GM18907 (cell line): ENCODE measurements around the gene PRKCA.
"Not testable (repeated sequence)": the region's sequence is repeated elsewhere in the genome, so short reads cannot be mapped to it uniquely, and the experiment has no call there.

Experiments used
- ATAC-seq: cut with Tn5 transposase; IDR thresholded peaks from one replicate; pipeline ENCODE4 v1.9.1; 2021; ENCODE audit warnings: mild to moderate bottlenecking, moderate library complexity; ENCODE audit not compliant: unreplicated experiment

The PRKCA gene

DNA sequence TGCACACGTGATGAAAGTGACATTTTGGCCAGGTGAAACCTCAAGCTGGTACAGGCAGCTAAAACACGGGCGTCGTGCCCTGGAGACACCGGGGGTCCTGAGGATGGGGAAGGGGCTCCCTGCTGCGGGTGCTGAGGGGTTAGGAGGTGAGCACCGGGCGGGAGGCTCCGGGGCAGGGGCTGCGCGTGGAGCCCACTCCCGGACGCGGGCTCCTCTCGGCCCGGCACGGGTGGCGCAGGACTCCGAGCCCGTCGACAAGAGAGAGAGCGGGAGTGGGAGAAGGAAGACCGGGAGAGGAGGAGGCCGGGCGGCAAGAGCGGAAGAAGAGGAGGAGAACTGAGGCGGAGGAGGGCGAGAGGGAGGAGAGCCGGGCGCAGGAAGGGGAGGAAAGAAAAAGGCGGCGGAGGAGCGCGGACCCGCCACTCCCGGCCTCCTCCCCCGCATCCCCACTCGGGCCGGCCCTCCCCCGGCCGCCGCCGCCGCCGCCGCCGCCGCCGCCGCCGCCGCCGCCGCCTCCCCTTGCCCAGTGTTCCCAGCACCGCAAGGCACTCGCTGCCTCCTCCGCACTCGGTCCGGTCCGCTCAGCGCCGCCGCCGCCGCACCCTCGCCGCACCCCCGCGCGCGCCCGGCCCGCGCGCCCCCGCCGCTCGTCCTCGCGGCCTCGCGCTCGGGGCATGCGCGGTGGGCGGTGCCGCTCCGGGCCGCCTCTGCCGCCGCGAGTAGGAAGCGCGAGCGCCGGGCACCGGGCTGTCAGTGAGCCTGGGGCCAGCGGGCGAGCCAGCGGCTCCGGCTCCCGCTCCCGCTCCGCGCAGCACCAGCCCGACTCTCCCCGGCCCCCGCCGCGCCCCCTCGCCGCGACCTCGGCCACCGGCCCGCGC is at the start of gene PRKCA:
Gene PRKCA, plus strand, starts transcription at position 750 of the 878 bp plus-strand sequence.
- peak; percentile 75 for ATAC-seq

DNA sequence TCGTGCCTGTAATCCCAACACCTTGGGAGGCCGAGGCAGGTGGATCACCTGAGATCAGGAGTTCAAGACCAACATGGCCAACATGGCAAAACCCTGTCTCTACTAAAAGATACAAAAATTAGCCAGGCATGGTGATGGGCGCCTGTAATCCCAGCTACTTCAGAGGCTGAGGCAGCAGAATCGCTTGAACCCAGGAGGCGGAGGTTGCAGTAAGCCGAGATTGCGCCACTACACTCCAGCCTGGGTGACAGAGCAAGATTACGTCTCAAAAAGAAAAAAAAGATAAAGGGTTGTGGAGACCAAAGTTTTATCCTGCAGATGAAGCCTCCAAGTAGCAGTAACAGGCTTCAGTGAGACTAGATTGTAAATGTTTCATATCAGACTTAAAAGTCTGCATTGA is 49.0 kb upstream of the PRKCA start:
- not testable (repeated sequence) for ATAC-seq

DNA sequence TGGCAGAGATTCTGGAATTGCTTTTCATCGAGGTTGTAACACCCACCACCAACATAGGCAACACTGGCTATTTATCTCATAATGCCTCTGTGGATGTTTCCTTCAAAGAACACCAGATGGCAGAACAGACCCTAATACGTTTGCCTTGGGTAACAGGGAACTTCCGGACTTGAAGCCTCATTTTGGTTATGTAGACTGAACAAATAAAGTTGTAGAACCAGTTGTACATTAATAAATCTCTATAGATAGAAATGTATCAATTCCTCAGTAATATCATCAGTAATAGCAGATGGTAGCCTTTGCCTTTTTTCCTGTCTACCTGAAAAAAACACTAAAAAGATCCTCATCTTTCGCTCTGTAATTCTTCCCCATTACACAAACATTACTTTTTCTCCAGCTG is 47.3 kb upstream of the PRKCA start:
- no peak for ATAC-seq

DNA sequence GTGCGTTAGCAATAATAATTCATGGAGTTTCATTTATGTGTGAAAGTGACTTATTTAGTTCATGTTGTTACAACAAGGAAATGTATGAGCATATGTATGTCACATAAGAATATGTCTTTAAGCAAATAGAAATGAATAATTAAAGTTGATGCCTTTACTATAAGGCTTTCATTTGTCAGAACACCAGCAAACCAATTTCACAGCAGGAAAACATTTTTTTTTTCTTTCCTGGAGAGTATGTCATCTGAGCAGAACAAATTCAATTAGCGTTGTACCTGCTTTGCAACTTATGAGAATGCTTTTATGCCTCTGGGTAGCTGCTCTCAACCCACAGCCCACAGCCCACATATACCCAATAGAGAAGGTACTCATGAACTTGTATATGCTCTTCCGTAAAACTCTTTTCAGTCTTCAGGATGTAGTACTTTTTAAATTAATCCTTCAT is 46.9 kb upstream of the PRKCA start:
- ATAC-seq = no peak

DNA sequence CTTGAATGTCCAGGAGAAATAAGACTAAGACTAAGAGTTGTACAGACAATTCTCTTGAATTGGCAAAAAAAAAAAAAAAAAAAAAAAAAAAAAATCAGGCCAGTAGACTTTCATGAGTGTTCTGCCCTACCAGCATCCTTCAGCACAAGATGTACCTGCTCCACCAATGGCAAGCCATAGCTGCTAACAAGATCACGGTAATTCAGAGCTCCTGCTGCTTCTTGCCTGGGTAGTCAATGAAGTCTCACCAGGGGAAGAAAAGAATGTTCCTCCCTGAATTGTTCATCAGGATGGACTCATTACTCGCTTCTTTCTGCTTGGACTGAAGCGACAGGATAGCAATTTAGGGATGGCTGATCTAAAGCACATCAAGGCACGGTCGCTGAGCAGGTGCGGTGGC is 42.1 kb upstream of the PRKCA start:
- ATAC-seq = no peak

DNA sequence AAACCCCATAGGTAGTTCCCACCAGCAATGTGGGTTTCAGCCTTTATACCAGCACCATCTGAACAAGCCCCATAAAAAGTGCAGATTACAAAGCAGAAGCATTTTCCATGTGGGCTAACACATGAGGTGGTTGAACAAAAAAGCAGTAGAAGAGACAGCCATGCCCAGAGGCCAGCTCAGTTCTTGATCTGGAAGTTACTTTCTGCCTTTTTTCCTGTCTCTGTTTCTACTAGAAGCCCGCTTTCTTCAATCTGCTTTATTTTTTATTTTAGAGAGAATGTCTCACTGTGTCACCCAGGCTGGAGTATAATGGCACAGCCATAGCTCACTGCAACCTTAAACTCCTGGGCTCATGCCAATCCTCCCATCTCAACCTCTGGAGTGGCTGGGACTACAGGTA is 41.7 kb upstream of the PRKCA start:
- ATAC-seq = no peak

DNA sequence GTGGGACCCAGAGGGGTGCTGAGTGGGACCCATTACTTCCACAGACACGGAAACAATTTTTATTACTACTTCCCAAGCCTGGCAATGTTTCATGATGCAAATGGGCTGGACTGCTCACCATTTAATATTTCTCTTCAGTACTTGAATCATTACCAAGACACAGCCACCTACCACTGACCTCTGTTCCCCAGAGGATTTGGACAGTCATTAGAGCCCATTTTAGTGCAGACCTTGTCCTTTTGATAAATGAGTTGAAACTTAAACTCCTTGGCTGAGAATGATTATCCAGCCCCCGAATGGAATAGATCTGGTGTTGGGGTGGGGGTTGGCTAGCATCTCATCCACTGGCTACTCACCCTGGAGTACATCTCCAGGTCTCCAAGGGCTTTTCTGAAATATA is 39.6 kb upstream of the PRKCA start:
- no peak for ATAC-seq

DNA sequence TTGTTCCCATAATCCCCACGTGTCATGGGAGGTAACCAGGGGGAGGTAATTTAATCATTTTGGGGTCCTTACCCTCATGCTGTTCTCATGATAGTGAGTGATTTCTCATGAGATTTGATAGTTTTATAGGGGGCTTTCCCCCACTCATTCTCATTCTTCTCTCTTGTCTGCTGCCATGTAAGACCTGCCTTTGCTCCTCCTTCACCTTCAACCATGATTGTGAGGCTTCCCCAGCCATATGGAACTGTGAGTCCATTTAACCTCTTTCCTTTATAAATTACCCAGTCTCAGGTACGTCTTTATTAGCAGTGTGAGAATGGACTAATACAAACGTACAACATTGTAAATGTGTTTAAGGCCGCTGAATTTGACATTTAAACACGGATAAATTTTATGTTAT is 37.7 kb upstream of the PRKCA start:
- no peak for ATAC-seq

DNA sequence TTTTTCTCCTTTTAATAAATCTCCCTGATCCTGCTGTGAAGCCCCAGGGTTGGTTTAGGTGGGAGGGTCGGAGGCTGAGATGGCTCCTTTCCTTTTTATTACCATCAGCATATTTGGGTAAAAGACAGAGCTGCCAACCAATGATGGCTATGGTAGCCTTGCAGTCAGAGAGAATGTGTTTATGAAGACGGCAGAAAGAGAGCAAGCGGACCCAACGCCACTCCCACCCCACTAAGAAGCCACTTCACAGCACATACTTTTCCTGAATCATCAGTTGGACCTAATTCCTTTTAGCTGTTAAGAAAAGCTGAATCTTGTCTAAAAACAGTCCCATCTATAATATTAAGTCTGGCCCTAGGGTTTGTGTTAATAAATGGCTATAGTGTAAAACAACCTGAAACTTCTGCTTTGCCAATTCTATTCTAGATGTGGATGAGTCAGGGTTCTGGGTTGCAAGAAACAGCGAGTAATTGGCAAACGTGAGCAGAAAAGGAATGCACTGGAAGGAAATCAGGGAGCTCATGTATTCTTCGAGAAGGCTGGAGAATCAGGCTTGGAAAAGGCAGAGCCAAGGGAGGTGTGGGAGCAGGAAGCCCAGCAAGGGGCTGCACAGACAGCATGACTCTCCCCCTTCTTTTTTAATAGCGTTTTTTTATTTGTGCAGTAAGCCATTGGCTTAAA is 34.0 kb upstream of the PRKCA start:
- no peak for ATAC-seq

DNA sequence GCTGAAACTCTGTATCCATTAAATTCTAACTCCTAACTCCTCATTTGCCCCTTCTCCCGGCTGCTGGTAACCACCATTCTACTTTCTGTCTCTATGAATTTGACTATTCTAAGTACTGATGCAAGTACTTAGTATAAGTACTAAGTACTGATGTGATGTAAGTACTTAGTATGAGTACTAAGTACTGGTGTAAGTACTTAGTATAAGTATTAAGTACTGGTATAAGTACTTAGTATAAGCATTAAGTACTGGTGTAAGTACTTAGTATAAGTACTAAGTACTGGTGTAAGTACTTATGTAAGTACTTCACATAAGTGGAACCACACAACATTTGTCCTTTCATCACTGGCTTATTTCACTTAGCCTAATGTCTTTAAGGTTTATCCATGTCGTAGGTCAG is 32.3 kb upstream of the PRKCA start:
- no peak for ATAC-seq

DNA sequence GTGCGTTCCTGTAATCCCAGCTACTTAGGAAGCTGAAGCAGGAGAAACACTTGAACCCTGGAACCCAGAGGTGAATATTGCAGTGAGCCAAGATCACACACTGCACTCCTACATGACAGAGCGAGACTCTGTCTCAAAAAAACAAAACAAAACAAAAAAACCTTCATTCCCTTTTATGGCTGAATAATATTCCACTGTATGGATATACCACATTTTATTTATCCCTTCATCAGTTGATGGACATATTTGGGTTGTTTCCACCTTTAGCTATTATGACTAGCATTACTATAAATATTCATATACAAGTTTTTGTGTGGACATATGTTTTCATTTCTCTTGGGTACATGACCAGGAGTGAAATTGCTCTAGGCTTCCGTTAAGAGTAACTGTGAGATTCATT is 30.9 kb upstream of the PRKCA start:
- no peak for ATAC-seq

DNA sequence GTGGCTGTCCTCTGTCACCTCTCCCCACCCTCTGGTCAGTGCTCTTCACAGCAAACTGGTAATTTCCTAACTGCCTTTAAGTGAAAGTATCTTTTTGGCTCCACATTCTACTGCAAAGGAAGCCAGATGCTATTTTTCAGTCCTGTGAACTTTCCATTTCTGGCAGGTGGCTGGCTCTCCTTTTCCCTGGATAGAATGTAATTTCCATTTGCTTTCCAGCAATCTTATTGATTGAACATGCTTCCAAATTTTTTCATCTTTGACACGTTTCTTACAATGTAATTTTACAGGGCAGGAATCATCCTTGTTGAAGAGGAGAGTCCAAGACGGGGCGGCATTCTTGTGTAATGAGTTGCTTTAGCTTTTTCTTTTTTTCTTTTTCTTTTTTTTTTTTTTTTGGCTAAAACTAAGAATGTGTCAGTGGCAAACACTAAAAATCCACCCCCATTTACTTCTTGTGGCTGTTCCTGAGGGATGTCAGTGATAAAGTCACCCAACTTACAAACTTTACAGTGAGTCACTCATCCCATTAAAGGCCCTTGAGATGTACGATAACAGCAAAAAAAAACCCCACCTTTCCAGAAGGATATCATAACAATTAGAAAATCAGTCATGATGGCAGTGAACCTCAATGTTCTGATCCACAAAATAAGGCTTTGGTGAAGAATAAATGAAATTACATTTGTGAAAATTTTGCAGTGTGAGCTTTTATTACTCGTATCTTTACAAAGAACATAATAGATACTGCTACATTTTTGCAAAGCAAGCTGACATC is 29.4 kb upstream of the PRKCA start:
- ATAC-seq = no peak

DNA sequence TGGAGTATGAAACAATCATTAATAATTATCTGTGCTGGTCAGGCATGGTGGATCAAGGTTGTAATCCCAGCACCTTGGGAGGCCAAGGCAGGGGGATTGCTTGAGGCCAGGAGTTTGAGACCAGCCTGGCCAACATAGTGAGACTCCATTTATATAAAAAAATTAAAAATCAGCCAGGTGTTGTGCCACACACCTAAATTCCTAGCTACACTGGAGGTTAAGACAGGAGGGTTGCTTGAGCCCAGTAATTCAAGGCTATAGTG is 28.9 kb upstream of the PRKCA start:
- no peak for ATAC-seq

DNA sequence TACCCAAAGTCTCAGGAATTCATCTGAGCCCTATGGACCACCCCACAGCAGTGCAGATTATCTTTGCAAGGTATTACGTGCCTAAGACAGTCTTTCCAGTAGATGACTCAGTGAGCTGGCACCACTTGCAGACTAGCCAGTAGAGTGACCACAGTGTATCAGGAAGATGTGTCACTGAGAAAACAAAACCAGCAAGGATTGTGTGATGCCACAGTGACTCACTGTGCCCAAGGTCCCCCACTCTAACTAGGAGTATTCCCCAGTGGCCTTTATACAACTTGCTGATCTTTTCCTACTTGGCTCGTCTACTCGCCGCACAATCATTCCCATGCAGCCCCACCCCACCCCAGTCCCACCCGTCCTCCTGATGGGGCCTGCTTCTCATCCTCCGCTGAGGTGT is 26.8 kb upstream of the PRKCA start:
- no peak for ATAC-seq

DNA sequence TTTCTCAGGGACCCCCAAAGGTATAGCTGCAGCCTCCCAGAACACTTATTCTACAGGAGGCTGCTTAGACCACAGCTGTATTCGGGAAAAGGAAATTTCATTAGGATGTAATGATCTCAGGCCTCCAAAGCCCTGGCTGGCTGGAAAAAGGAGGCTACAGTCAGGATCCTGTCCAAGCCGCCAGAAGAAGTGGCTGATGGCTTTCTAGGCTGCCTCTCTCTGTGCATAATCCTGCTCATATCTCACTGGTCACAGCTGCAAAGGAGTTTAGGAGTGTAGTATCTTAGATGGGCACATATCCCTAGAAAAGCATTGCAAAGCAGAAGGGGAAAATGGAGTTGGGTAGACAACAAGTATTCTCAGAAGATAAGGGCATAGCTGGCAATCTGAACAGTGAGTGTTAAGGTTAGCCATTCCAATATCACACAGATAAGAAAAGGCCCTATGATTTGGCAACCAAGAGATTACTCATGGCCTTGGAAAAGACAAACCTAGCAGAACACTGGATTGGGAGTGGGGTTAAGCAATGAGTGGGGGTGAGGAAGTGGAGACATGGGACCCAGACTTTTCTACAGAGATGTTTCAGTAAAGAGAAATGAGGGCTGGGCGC is 26.0 kb upstream of the PRKCA start:
- no peak for ATAC-seq

DNA sequence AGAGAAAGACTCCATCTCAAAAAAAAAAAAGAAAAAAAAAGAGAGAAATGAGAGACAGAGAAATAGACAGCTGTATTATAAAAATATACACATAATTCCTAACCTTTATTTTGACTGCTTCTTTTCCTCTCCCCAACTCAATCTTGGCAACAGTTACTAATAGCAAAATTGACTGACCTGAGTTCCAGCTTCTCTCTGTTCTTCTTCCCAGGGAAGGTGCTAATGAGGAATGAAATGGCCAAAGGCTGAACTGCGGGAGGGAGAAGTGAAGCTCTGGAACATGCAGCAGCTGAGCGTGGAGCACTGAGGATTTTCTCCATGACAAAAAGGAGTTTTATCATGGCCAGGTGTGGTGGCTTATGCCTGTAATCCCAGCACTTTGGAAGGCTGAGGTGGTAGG is 25.2 kb upstream of the PRKCA start:
- ATAC-seq = no peak

DNA sequence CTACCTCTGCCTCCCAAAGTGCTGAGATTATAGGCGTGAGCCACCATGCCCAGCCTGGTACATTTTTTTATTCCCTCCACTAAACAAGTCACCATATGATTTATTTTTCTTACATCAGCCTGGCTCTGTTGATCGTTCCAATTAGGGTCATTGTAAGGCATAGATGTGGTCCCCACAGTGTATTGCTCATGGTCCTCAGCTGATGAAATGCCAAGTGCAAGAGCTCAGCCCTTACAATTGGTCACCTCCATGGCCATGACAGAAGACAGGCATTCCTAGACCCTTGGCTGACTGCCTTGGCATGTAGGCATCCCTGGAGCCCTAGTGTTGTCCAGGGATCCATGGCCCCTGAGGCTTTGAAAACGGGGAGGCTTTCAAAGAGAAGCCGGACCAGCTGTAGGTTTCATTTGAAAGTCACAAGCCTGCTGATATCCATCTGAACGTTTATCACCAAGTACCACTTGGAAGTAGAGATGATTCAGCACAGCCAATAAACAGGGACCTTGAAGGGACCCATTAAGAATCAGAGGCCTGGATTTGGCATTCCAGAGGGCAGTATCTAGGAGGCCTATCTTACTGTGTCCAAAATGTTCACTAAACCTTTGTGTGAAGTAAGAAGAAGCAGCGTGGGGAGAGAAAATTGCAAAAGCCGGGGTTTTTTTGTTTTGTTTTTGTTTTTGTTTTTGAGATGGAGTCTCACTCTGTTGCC is 20.6 kb upstream of the PRKCA start:
- ATAC-seq = no peak

DNA sequence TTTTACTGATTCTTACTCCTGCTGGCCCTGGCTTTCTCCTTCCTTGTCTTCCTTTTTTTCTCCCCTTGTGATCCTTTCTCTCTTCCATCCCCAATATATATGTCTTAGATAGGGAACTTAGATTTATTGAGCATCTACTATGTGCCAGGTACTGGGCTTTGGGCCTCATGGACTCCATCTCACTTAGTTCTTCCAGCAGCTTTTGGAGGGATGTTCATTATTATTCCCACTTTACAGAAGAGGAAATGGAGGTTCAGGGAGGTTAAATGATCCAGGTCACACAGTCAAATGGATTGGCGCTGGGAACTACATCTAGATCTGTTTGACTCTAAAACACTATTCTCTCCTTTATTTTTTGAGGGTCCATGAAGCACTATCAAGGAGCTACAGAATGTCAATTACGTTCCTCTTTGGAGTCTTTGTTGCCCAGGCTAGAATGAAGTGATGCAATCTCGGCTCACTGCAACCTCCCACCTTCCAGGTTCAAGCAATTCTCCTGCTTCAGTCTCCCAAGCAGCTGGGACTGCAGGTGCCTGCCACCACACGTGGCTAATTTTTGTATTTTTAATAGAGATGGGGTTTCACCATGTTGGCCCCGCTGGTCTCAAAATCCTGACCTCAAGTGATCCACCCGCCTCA is 19.0 kb upstream of the PRKCA start:
- no peak for ATAC-seq

DNA sequence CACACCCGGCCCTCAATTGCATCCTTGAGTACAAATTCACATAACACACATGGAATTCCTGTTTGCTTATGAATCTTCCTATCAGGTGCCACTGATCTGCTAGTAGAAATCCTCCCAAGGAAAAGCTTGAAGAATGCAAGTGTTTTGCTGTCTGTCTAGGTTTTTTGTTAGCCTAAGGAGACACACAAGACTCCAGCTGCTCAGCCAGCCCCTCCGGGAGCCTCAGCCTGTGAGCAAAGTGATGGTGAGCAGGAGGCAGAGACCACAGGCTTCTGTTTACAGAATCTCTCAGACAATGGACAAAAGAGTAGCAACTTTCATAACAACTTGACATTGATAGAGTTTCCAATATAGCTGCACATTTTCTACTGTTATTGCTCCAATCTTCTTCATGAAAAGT is 18.4 kb upstream of the PRKCA start:
- ATAC-seq = no peak

DNA sequence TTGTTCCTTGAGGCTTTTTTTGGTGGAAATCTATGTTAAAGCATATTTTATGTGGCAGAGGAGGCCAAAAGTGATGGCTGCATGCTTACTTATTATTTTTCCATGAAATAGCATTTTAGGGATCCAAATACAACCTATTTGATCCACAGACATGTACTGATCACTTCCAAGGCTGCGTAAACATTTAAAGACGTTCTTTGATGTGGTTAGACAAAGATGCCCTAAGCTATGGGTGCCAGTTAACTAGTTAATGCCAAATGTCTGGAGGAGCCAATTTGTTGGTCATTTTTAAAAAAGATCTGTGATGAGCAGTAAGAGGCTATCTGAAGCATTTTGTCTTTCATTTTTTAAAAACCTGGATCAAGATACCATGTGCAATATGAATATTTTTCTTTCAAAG is 17.3 kb upstream of the PRKCA start:
- ATAC-seq = no peak
